DOHH2 (cell line): ENCODE results near the gene WWOX.

Experiments used
- H3F3A ChIP-seq: fragments of 200-600 bp; sonication (generic), shearing (Covaris generic); 2 replicates; pipeline ENCODE4 v1.6.0; 2016; ENCODE audit warnings: antibody characterized with exemption, mild to moderate bottlenecking; ENCODE audit not compliant: control insufficient read depth, insufficient read depth
- H3K27ac ChIP-seq: fragments of 200-600 bp; sonication (generic); 2 replicates; pipeline ENCODE4 v1.5.1; 2014; ENCODE audit warnings: low read depth, mild to moderate bottlenecking, low read length, moderate library complexity
- H3K27me3 ChIP-seq: fragments of 200-600 bp; sonication (generic); 2 replicates; pipeline ENCODE4 v1.6.1; 2014; ENCODE audit warnings: mild to moderate bottlenecking, low read length, mixed read lengths; ENCODE audit not compliant: control insufficient read depth
- H3K36me3 ChIP-seq: fragments of 200-600 bp; sonication (generic); 2 replicates; pipeline ENCODE4 v1.6.1; 2014; ENCODE audit warnings: mild to moderate bottlenecking, low read length, moderate library complexity, mixed read lengths; ENCODE audit not compliant: control insufficient read depth
- H3K4me1 ChIP-seq: fragments of 200-600 bp; sonication (generic); 2 replicates; pipeline ENCODE4 v1.6.1; 2014; ENCODE audit warnings: mild to moderate bottlenecking, low read length, mixed read lengths; ENCODE audit not compliant: control insufficient read depth
- H3K4me2 ChIP-seq: fragments of 200-600 bp; sonication (generic); 2 replicates; pipeline ENCODE4 v1.6.0; 2014; ENCODE audit warnings: mild to moderate bottlenecking, low read length, moderate library complexity
- H3K4me3 ChIP-seq: fragments of 200-600 bp; sonication (generic); 2 replicates; pipeline ENCODE4 v1.5.1; 2014; ENCODE audit warnings: mild to moderate bottlenecking, low read length, mixed read lengths
- H3K79me2 ChIP-seq: fragments of 200-600 bp; sonication (generic); 2 replicates; pipeline ENCODE4 v1.6.1; 2014; ENCODE audit warnings: mild to moderate bottlenecking, low read length, mixed read lengths; ENCODE audit not compliant: control insufficient read depth
- H3K9me2 ChIP-seq: fragments of 200-600 bp; sonication (generic); replicated peaks from 2 replicates; pipeline ENCODE4 v1.6.1; 2014; ENCODE audit warnings: mild to moderate bottlenecking, low read length, mixed read lengths; ENCODE audit not compliant: control insufficient read depth
- H3K9me3 ChIP-seq: fragments of 200-600 bp; sonication (generic); 2 replicates; pipeline ENCODE4 v1.6.1; 2014; ENCODE audit warnings: antibody characterized with exemption, low read length, mixed read lengths; ENCODE audit not compliant: control insufficient read depth, insufficient read depth
- H4K20me1 ChIP-seq: fragments of 200-600 bp; sonication (generic); 2 replicates; pipeline ENCODE4 v1.6.0; 2014; ENCODE audit warnings: low read depth, mild to moderate bottlenecking, antibody characterized with exemption, low read length, moderate library complexity; ENCODE audit not compliant: control insufficient read depth, insufficient read depth
- EZH2phosphoT487 ChIP-seq: fragments of 200-600 bp; sonication (generic); IDR thresholded peaks from 2 replicates; pipeline ENCODE4 v1.6.1; 2017; ENCODE audit warnings: borderline replicate concordance, mild to moderate bottlenecking, antibody characterized with exemption, low read length, moderate library complexity, mixed read lengths
- TF ChIP-seq, protein P1 (sequence below): fragments of 200-600 bp; sonication (generic); IDR thresholded peaks from one replicate; pipeline ENCODE4 v1.5.1; 2014; ENCODE audit warnings: antibody characterized with exemption, mild to moderate bottlenecking, low read depth, low read length; ENCODE audit not compliant: poor library complexity, severe bottlenecking

Gene WWOX

DNA sequence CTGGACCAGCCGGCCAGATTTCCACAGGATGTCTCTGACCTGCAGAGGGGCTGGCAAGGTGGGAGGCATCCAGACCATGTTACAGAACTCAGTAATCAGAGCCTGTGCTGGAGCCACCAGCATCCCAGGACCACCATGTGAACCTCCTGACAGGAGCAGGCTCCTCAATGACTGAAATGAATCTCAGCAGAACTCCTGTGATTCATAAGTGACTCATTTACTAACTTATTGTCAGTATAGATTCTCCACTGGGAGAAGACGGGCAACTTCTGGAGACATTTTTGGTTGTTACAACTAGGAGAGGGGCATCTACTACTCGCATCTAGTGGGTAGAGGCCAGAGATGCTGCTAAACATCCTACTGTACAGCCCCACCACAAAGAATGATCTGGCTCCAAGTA is 3.1 kb upstream of the WWOX start:
- no peak for TF ChIP-seq EZH2phosphoT487
- TF ChIP-seq, protein P1, sequence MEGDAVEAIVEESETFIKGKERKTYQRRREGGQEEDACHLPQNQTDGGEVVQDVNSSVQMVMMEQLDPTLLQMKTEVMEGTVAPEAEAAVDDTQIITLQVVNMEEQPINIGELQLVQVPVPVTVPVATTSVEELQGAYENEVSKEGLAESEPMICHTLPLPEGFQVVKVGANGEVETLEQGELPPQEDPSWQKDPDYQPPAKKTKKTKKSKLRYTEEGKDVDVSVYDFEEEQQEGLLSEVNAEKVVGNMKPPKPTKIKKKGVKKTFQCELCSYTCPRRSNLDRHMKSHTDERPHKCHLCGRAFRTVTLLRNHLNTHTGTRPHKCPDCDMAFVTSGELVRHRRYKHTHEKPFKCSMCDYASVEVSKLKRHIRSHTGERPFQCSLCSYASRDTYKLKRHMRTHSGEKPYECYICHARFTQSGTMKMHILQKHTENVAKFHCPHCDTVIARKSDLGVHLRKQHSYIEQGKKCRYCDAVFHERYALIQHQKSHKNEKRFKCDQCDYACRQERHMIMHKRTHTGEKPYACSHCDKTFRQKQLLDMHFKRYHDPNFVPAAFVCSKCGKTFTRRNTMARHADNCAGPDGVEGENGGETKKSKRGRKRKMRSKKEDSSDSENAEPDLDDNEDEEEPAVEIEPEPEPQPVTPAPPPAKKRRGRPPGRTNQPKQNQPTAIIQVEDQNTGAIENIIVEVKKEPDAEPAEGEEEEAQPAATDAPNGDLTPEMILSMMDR = no peak
- Histone ChIP-seq H3K9me2 (no peaks in the 10 kb centered on the region), H3K36me3 (peaks cover under 1% of the 10 kb centered on the region), H4K20me1 (peaks cover 3% of the 10 kb centered on the region; the same call in 1 of the 2 replicates), H3K27me3 (peaks cover 7% of the 10 kb centered on the region; the same call in 1 of the 2 replicates), H3K27ac (no peak overlapping the region), H3K4me3 (no peak overlapping the region), H3K4me2 (no peak overlapping the region), H3K4me1 (peaks cover 17% of the 10 kb centered on the region), H3K9me3 (no peaks in the 10 kb centered on the region), H3F3A (peaks cover 2% of the 10 kb centered on the region; the same call in 1 of the 2 replicates), H3K79me2 (peaks cover 15% of the 10 kb centered on the region)

DNA sequence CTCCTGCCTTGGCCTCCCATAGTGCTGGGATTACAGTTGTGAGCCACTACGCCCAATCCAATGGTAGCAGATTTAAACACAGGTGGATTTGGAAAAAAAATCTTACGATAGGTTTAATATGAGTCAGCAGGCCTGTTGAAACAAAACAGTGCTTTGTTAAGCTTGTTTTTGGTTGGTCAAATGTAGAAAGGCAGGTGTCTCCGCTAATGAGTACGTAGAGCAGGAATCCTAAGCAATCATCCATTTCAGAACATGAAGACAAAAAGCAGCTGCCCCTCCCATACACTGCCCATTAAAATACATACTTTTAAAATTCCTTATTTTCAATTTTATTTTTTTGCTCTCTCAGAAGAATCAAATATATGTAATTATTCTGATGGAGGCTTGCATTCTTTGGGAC is 1.9 kb upstream of the WWOX start:
- Histone ChIP-seq H3K9me2 (no peaks in the 10 kb centered on the region), H3K4me3 (no peak overlapping the region), H3K27ac (no peak overlapping the region), H3K27me3 (peaks cover 7% of the 10 kb centered on the region; the same call in 1 of the 2 replicates), H3K79me2 (peaks cover 27% of the 10 kb centered on the region), H3K36me3 (peaks cover 10% of the 10 kb centered on the region), H3K4me1 (peaks cover 21% of the 10 kb centered on the region), H3K9me3 (no peaks in the 10 kb centered on the region), H3K4me2 (no peak overlapping the region), H3F3A (peaks cover 2% of the 10 kb centered on the region; the same call in 1 of the 2 replicates), H4K20me1 (peaks cover 3% of the 10 kb centered on the region; the same call in 1 of the 2 replicates)
- TF ChIP-seq, protein P1 = no peak
- no peak for TF ChIP-seq EZH2phosphoT487

DNA sequence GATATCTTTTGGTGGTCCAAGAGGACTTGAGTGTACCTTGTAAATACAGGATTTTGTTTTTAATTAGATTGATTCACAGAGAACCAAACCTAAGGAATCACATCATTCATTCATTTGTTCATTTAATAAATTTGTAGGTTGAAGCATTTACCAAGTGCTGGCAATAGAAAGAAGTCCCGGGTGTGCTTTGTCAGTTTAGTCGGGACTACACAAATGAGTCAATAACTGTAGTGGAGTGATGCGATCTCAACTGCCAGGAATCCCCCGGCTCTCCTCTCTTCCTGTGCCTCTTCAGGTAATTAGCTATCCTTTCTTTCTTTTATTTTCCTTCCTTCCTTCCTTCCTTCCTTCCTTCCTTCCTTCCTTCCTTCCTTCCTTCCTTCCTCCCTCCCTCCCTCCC is 1.4 kb upstream of the WWOX start:
- H4K20me1 ChIP-seq = peaks cover 3% of the 10 kb centered on the region; the same call in 1 of the 2 replicates
- peaks cover 32% of the 10 kb centered on the region for H3K79me2 ChIP-seq
- peaks cover 10% of the 10 kb centered on the region for H3K36me3 ChIP-seq
- TF ChIP-seq, protein P1 = no peak
- TF ChIP-seq EZH2phosphoT487 = no peak
- peaks cover 2% of the 10 kb centered on the region; the same call in 1 of the 2 replicates for H3F3A ChIP-seq
- no peak overlapping the region for H3K4me3 ChIP-seq
- H3K4me2 ChIP-seq = no peak overlapping the region
- H3K9me3 ChIP-seq = no peaks in the 10 kb centered on the region
- peaks cover 7% of the 10 kb centered on the region; the same call in 1 of the 2 replicates for H3K27me3 ChIP-seq
- peaks cover 21% of the 10 kb centered on the region for H3K4me1 ChIP-seq
- no peak overlapping the region for H3K27ac ChIP-seq
- H3K9me2 ChIP-seq = no peaks in the 10 kb centered on the region
